ENCODE measurements around the gene XRCC2. TPM values are rescaled to one million over a fixed set of nuclear protein-coding genes. Genes with fewer than 3 reads are reported as not detected.

The XRCC2 gene
- total RNA-seq, 4 donors from 2014 or later = 0.33 to 1.1 (median 0.89) TPM

DNA sequence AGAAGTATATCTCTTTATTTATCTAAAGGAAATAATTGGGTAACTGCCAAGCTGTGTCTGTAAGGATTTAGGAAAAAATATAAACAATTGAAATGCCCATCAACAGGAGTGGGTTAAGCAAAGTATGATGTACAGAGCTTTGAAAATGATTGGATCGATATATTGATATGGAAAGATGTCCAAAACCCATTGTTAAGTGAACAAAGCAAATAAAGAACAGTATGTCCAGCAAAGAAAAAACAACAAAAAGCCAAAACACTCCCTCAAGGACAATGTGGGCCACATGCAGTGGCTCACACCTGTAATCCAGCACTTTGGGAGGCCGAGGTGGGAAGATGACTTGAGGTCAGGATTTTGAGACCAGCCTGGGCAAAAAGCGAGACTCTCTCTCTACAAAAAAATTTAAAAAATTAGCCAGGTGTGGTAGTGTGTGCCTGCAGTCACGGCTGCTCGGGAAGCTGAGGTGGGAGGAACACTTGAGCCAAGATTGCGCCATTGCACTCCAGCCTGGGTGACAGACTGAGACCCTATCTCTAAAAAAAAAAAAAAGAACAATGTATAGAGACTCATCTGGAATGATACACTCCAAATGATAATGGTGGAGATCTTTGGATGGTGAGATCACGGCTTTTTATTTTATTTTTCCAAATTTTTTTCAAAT, 37.9 kb downstream of the XRCC2 start:
- TF ChIP-seq, protein P1, sequence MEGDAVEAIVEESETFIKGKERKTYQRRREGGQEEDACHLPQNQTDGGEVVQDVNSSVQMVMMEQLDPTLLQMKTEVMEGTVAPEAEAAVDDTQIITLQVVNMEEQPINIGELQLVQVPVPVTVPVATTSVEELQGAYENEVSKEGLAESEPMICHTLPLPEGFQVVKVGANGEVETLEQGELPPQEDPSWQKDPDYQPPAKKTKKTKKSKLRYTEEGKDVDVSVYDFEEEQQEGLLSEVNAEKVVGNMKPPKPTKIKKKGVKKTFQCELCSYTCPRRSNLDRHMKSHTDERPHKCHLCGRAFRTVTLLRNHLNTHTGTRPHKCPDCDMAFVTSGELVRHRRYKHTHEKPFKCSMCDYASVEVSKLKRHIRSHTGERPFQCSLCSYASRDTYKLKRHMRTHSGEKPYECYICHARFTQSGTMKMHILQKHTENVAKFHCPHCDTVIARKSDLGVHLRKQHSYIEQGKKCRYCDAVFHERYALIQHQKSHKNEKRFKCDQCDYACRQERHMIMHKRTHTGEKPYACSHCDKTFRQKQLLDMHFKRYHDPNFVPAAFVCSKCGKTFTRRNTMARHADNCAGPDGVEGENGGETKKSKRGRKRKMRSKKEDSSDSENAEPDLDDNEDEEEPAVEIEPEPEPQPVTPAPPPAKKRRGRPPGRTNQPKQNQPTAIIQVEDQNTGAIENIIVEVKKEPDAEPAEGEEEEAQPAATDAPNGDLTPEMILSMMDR (IDR thresholded peaks at IDR 0.05; ENCODE audit: low read depth) = no peak

DNA sequence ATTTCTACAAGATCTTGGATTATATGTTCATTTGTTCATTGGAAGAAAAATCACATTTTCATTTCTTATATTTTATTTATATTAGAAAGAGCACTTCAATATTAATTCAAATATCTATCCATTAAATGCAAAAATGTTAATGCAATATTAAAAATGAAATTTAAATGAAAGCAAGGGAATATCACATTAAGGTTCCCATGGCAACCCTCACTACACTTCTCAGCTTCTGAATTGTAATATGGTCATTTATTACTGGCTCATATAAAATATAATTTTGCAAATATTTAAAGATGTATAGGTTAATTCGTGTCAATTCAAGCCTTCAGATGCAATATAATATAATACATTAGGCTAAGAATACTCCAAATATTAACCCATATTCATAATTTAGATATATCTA, 38.8 kb downstream of the XRCC2 start:
- TF ChIP-seq, protein P1 (IDR thresholded peaks at IDR 0.05; ENCODE audit: low read depth) = no peak

DNA sequence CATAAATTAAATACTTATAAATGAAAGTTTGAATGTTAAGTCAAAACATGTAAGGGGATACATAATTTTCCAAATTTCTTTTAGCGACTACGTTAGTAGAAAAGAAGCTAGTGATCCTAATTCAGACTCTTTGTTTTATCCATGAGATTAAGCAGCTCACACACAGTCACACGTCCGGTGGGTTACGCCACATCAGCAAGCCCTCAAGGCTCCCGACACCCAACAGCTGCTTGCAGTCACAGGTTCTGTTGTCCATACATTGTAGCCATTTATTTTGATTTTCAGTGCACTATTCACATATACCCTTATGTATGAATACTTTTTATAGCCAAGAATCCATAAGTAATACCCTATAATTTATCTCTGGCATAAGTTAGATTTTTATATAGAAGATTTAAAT, 39.5 kb downstream of the XRCC2 start:
- TF ChIP-seq, protein P1 (IDR thresholded peaks at IDR 0.05; ENCODE audit: low read depth) = no peak

DNA sequence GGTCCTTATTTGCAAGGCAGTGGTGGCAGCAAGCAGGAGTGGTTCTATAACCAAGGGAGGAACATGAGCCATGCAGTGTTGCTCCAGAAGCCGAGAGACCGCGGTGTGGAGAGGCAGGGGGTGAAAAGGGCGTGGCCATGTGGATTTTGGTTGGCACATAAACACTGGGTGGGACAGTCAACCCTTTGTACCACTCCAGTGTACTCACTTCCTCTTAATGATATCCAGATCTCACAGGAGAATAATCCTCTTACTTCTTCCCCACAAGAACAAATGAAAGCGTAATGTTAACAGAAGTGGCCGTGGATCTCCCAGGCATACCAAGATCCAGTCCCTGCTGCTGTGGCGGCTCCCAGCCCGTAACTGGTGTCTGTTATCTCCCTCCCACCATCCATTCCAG, 42.4 kb downstream of the XRCC2 start:
- TF ChIP-seq, protein P1 (IDR thresholded peaks at IDR 0.05; ENCODE audit: low read depth) = no peak

DNA sequence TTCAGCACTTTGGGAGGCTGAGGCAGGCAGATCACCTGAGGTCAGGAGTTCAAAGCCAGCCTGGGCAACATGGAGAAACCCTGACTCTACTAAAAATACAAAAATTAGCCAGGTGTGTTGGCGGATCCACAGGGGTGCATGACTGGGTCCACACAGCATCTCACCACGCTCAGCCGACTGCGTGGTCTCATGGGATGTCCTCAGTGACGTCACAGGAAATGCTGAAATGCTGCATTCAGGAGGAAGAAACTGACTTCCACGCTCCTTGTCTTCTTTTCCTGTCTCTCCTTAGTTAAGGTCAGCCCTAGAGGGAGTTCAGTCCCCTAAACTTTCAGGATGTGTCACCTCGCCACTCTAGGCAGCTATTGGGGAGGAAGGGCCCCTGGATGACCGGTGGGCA, 42.9 kb downstream of the XRCC2 start:
- TF ChIP-seq, protein P1 (IDR thresholded peaks at IDR 0.05; ENCODE audit: low read depth) = no peak

DNA sequence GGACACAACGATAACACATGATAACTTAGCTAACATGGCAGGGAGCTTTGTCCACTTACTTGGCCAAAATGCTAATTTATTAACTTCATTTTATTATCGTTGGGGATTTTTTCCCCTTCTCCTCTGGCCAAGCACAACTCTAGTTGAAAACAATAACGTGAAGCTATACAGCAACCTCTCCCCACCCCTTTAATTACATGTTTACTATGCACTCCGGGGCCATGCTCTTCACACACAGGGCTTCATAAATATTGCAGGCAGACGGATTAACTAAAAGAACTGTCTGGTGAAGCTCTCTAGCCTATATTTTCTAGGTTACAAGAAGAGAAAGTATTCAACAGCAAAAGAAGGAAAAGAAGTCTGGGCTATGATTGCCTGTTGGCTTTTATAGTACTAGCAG, 51.7 kb downstream of the XRCC2 start:
- TF ChIP-seq, protein P1 (IDR thresholded peaks at IDR 0.05; ENCODE audit: low read depth) = no peak

DNA sequence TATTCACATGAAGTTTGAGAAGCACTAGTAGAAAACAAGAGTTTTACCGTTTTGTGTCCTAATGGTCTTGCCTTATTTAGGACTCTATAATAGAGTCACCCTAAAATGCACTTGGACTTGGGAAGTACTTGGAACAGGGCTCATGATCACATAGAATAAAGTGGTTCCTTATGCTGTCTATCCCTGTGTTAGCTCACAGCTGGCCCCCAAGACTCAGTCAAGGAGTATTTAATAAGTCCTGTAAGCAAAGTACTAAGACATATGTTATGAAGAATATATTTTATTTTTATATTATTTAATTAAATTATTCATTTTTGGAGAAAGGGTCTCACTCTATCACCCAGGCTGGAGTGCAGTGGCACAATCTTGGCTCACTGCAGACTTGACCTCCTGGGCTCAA, 54.5 kb downstream of the XRCC2 start:
- TF ChIP-seq, protein P1 (IDR thresholded peaks at IDR 0.05; ENCODE audit: low read depth) = no peak

All from subcutaneous adipose tissue (tissue), 4 donors.